OCI-LY3 (cell line): ENCODE results near the gene ST8SIA1.

Source experiments
- EZH2phosphoT487 ChIP-seq: fragments of 200-600 bp; shearing (Covaris generic); IDR thresholded peaks from 2 replicates; pipeline ENCODE4 v1.6.1; 2018; ENCODE audit warnings: antibody characterized with exemption, mixed run types, low read depth
- TF ChIP-seq, protein P1 (sequence below): fragments of 200-600, 300-600 bp; sonication (generic); IDR thresholded peaks from 2 replicates; pipeline ENCODE4 v1.5.1; 2014; ENCODE audit warnings: antibody characterized with exemption, low read length, low read depth

DNA sequence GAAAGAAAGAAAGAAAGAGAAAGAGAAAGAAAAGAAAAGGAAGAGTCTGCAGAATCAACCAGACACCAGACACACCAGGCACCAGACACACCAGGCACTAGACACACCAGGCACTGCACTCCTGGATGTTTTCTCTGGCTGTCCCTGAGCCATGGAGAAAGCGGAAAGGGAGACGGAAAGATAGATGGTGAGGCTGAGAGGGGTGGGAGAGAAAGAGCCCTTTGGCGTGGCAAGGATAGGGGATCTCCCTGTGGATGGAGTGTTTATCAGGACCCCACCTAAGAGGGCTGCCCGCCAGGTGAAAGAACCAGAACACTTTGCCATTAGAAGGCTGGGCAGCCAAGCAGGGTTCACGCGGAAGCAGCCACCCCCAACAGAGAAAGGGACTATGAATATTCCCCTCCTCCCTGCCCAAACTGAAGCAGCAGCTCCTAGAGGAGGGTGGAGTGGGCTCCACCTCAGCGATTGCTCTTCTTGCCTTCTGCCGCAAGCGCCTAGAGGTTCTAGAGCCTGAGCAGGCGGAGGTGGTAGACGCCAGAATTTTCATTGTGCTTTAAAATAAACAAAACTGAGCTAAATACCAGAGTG, 13.4 kb downstream of the ST8SIA1 start:
- TF ChIP-seq, protein P1, sequence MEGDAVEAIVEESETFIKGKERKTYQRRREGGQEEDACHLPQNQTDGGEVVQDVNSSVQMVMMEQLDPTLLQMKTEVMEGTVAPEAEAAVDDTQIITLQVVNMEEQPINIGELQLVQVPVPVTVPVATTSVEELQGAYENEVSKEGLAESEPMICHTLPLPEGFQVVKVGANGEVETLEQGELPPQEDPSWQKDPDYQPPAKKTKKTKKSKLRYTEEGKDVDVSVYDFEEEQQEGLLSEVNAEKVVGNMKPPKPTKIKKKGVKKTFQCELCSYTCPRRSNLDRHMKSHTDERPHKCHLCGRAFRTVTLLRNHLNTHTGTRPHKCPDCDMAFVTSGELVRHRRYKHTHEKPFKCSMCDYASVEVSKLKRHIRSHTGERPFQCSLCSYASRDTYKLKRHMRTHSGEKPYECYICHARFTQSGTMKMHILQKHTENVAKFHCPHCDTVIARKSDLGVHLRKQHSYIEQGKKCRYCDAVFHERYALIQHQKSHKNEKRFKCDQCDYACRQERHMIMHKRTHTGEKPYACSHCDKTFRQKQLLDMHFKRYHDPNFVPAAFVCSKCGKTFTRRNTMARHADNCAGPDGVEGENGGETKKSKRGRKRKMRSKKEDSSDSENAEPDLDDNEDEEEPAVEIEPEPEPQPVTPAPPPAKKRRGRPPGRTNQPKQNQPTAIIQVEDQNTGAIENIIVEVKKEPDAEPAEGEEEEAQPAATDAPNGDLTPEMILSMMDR: no peak
- no peak for TF ChIP-seq EZH2phosphoT487
